UCSD-AML1 (cell line): ENCODE results near the gene PPP3CA.

Experiments used
- DNase-seq: peaks from one replicate; lab custom pipeline; 2025; ENCODE audit not compliant: unreplicated experiment; lab: John Stamatoyannopoulos, UW

PPP3CA gene

GRCh38 chr4:101332424-101332823 lies 14.9 kb downstream of the PPP3CA start:
- DNase-seq: no peak

GRCh38 chr4:101331017-101331416 lies 16.3 kb downstream of the PPP3CA start:
- no peak for DNase-seq

GRCh38 chr4:101329592-101329991 lies 17.7 kb downstream of the PPP3CA start:
- no peak for DNase-seq

GRCh38 chr4:101328063-101328602 lies 19.2 kb downstream of the PPP3CA start:
- no peak for DNase-seq

- no peak for DNase-seq
These were observed 20.8 kb downstream of the PPP3CA start for GRCh38 chr4:101326576-101326975.

- DNase-seq: no peak
These were observed 24.6 kb downstream of the PPP3CA start for GRCh38 chr4:101322743-101323142.

- DNase-seq: no peak
These were observed 25.8 kb downstream of the PPP3CA start for GRCh38 chr4:101321481-101322042.

- DNase-seq: no peak
These were observed 31.5 kb downstream of the PPP3CA start for GRCh38 chr4:101315786-101316185.

GRCh38 chr4:101315041-101315440 lies 32.3 kb downstream of the PPP3CA start:
- no peak for DNase-seq

- no peak for DNase-seq
These were observed 37.4 kb downstream of the PPP3CA start for GRCh38 chr4:101309925-101310324.

- DNase-seq: no peak
These were observed 39.4 kb downstream of the PPP3CA start for GRCh38 chr4:101307899-101308298.

GRCh38 chr4:101306764-101307615 lies 40.3 kb downstream of the PPP3CA start:
- no peak for DNase-seq

GRCh38 chr4:101306225-101306624 lies 41.1 kb downstream of the PPP3CA start:
- peak; percentile 8 for DNase-seq

GRCh38 chr4:101304916-101305315 lies 42.4 kb downstream of the PPP3CA start:
- DNase-seq: no peak

GRCh38 chr4:101299899-101300540 lies 47.3 kb downstream of the PPP3CA start:
- DNase-seq: no peak

GRCh38 chr4:101299021-101299420 lies 48.3 kb downstream of the PPP3CA start:
- DNase-seq: no peak

GRCh38 chr4:101295691-101296090 lies 51.6 kb downstream of the PPP3CA start:
- DNase-seq: no peak

GRCh38 chr4:101294597-101294996 lies 52.7 kb downstream of the PPP3CA start:
- DNase-seq: no peak

- DNase-seq: no peak
These were observed 54.4 kb downstream of the PPP3CA start for GRCh38 chr4:101292901-101293300.

- no peak for DNase-seq
These were observed 55.1 kb downstream of the PPP3CA start for GRCh38 chr4:101292214-101292613.

GRCh38 chr4:101291198-101291597 lies 56.1 kb downstream of the PPP3CA start:
- DNase-seq: no peak

GRCh38 chr4:101290654-101291053 lies 56.7 kb downstream of the PPP3CA start:
- DNase-seq: no peak
